ENCODE results near the gene RPN1. TPM values are rescaled to one million over a fixed set of nuclear protein-coding genes. Genes with fewer than 3 reads are reported as not detected.

Gene RPN1
- total and polyA plus RNA-seq, 4 experiments from 2014 or later: 121 to 320 (median 188) TPM

- DNase-seq: no peak
- Histone ChIP-seq H3K27me3 (ENCODE audit: insufficient read depth, low read length) (no peaks in the 10 kb centered on the region), H3K4me1 (ENCODE audit: insufficient read depth, low read length) (peaks cover 18% of the 10 kb centered on the region), H3K9me3 (ENCODE audit: control insufficient read depth in 1 of 2, low read length in 2 of 2) (no peaks in the 10 kb centered on the region), H3K36me3 (ENCODE audit: insufficient read depth, low read length) (no peaks in the 10 kb centered on the region), H3K27ac (ENCODE audit: low read depth, low read length) (no peak overlapping the region), H3K4me3 (ENCODE audit: low read length in 2 of 2) (no peak overlapping the region)
- Mint-ChIP-seq H3K36me3 (no peaks in the 10 kb centered on the region), H3K4me1 (peaks cover 11 to 17% (median 14%) of the 10 kb centered on the region in 4 donors), H3K9me3 (peaks cover 0 to 4% (median 0%) of the 10 kb centered on the region in 8 donors), H3K27me3 (peaks cover 6 to 18% of the 10 kb centered on the region in 2 donors), H3K4me3 (no peak overlapping the region), H3K27ac (no peak overlapping the region)
- POLR2A ChIA-PET (ENCODE audit: partially characterized antibody): no interaction called here
- CTCF ChIA-PET (ENCODE audit: partially characterized antibody): no interaction called here
- intact Hi-C loops (cut with micrococcal nuclease): no loop called here
Observed at GRCh38 chr3:128575777-128576176, 74.8 kb downstream of the RPN1 start.

GRCh38 chr3:128573707-128574162 lies 76.9 kb downstream of the RPN1 start:
- Mint-ChIP-seq H3K27ac (peak overlapping the region in 1 of 7 donors; percentile 12), H3K27me3 (peaks cover 6 to 17% of the 10 kb centered on the region in 2 donors), H3K36me3 (no peaks in the 10 kb centered on the region), H3K4me3 (no peak overlapping the region), H3K9me3 (peaks cover 0 to 2% (median 0%) of the 10 kb centered on the region in 8 donors), H3K4me1 (peaks cover 11 to 17% (median 14%) of the 10 kb centered on the region in 4 donors)
- DNase-seq: no peak
- ChIA-PET POLR2A (ENCODE audit: partially characterized antibody) (interaction anchor here (0.7 kb wide), 1 partner anchor 81 kb away, joined by 4 read pairs; the partner anchor contains the start of gene GATA2), CTCF (ENCODE audit: partially characterized antibody) (interaction anchor here (1.3 kb wide), 2 partner anchors 8 to 35 kb away, joined by 3 to 4 read pairs; no protein-coding TSS in a partner anchor)
- no peaks in the 10 kb centered on the region for H3K9me3 ChIP-seq (ENCODE audit: control insufficient read depth in 1 of 2, low read length in 2 of 2)
- no peak overlapping the region for H3K27ac ChIP-seq (ENCODE audit: low read depth, low read length)
- H3K27me3 ChIP-seq (ENCODE audit: insufficient read depth, low read length): no peaks in the 10 kb centered on the region
- peaks cover 18% of the 10 kb centered on the region for H3K4me1 ChIP-seq (ENCODE audit: insufficient read depth, low read length)
- H3K36me3 ChIP-seq (ENCODE audit: insufficient read depth, low read length): no peaks in the 10 kb centered on the region
- intact Hi-C loops (cut with micrococcal nuclease): no loop called here
- no peak overlapping the region for H3K4me3 ChIP-seq (ENCODE audit: low read length in 2 of 2)

DNA sequence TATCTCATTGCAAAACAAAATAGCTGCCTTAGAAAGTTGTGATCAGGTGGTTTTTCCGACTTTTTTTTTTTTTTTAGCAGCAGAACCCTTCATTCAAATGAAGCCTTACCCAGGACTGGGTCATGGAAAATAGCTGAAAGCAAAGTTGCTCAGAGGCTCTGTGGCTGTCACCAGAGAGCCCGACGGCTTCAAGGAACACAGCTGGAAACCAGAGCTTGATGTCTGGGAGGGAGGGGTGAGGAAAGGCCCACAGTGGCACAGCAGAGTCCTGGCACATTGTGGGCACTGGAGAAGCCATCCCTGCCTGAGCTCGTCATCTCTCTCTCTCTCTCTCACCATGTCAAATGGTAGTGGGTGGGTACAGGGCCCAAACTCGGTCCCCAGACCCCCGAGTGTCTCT lies 77.5 kb downstream of the RPN1 start:
- Mint-ChIP-seq H3K36me3 (no peaks in the 10 kb centered on the region), H3K27me3 (peaks cover 5 to 13% of the 10 kb centered on the region in 2 donors), H3K27ac (peak overlapping the region in 1 of 7 donors; percentile 24), H3K9me3 (peaks cover 0 to 2% (median 0%) of the 10 kb centered on the region in 8 donors), H3K4me1 (peaks cover 11 to 17% (median 14%) of the 10 kb centered on the region in 4 donors), H3K4me3 (peak overlapping the region in 3 of 8 donors; percentile 16 to 50 (median 35))
- Histone ChIP-seq H3K27me3 (ENCODE audit: insufficient read depth, low read length) (no peaks in the 10 kb centered on the region), H3K36me3 (ENCODE audit: insufficient read depth, low read length) (no peaks in the 10 kb centered on the region), H3K4me3 (ENCODE audit: low read length in 2 of 2) (no peak overlapping the region), H3K4me1 (ENCODE audit: insufficient read depth, low read length) (peaks cover 18% of the 10 kb centered on the region), H3K27ac (ENCODE audit: low read depth, low read length) (no peak overlapping the region), H3K9me3 (ENCODE audit: control insufficient read depth in 1 of 2, low read length in 2 of 2) (no peaks in the 10 kb centered on the region)
- CTCF ChIA-PET (ENCODE audit: partially characterized antibody): interaction anchor here (0.6 to 1.3 kb wide), 3 partner anchors 8 to 50 kb away, joined by 3 to 4 read pairs (median 3); no protein-coding TSS in a partner anchor
- DNase-seq: no peak
- POLR2A ChIA-PET (ENCODE audit: partially characterized antibody): interaction anchor here (0.7 kb wide), 1 partner anchor 80 kb away, joined by 4 read pairs; the partner anchor contains the start of gene GATA2
- intact Hi-C loops (cut with micrococcal nuclease): no loop called here

GRCh38 chr3:128572644-128573105 lies 77.9 kb downstream of the RPN1 start:
- Mint-ChIP-seq H3K4me3 (peak overlapping the region in 4 of 8 donors; percentile 16 to 50 (median 36)), H3K4me1 (peaks cover 11 to 17% (median 14%) of the 10 kb centered on the region in 4 donors), H3K27ac (peak overlapping the region in 2 of 7 donors; percentile 15 to 24), H3K27me3 (peaks cover 5 to 13% of the 10 kb centered on the region in 2 donors), H3K9me3 (peaks cover 0 to 2% (median 0%) of the 10 kb centered on the region in 8 donors), H3K36me3 (no peaks in the 10 kb centered on the region)
- peak; percentile 10 to 64 (median 16) for DNase-seq
- Histone ChIP-seq H3K36me3 (ENCODE audit: insufficient read depth, low read length) (no peaks in the 10 kb centered on the region), H3K9me3 (ENCODE audit: control insufficient read depth in 1 of 2, low read length in 2 of 2) (no peaks in the 10 kb centered on the region), H3K27me3 (ENCODE audit: insufficient read depth, low read length) (no peaks in the 10 kb centered on the region), H3K4me1 (ENCODE audit: insufficient read depth, low read length) (peaks cover 18% of the 10 kb centered on the region), H3K4me3 (ENCODE audit: low read length in 2 of 2) (no peak overlapping the region), H3K27ac (ENCODE audit: low read depth, low read length) (no peak overlapping the region)
- ChIA-PET CTCF (ENCODE audit: partially characterized antibody) (interaction anchor here (0.6 to 1.3 kb wide), 3 partner anchors 9 to 50 kb away, joined by 3 to 4 read pairs (median 3); no protein-coding TSS in a partner anchor), POLR2A (ENCODE audit: partially characterized antibody) (no interaction called here)
- intact Hi-C loops (cut with micrococcal nuclease): no loop called here

- ChIA-PET CTCF (ENCODE audit: partially characterized antibody) (no interaction called here), POLR2A (ENCODE audit: partially characterized antibody) (no interaction called here)
- peaks cover 5 to 11% of the 10 kb centered on the region in 2 donors for H3K27me3 Mint-ChIP-seq
- no peaks in the 10 kb centered on the region for H3K9me3 ChIP-seq (ENCODE audit: control insufficient read depth in 1 of 2, low read length in 2 of 2)
- intact Hi-C loops (cut with micrococcal nuclease): no loop called here
- no peaks in the 10 kb centered on the region for H3K27me3 ChIP-seq (ENCODE audit: insufficient read depth, low read length)
- H3K4me3 ChIP-seq (ENCODE audit: low read length in 2 of 2): no peak overlapping the region
- no peak overlapping the region for H3K4me3 Mint-ChIP-seq
- H3K27ac ChIP-seq (ENCODE audit: low read depth, low read length): no peak overlapping the region
- no peaks in the 10 kb centered on the region for H3K36me3 Mint-ChIP-seq
- no peak for DNase-seq
- H3K9me3 Mint-ChIP-seq: peaks cover 0 to 2% (median 0%) of the 10 kb centered on the region in 8 donors
- peaks cover 18% of the 10 kb centered on the region for H3K4me1 ChIP-seq (ENCODE audit: insufficient read depth, low read length)
- no peak overlapping the region for H3K27ac Mint-ChIP-seq
- peaks cover 11 to 17% (median 14%) of the 10 kb centered on the region in 4 donors for H3K4me1 Mint-ChIP-seq
- H3K36me3 ChIP-seq (ENCODE audit: insufficient read depth, low read length): no peaks in the 10 kb centered on the region
Observed at GRCh38 chr3:128572013-128572412, 78.6 kb downstream of the RPN1 start.

Other genes with a start within 250 kb of the RPN1 start
- not detected for gene DNAJB8, start 183.9 kb downstream of the RPN1 start, total RNA-seq
- not detected for gene DNAJB8, start 183.9 kb downstream of the RPN1 start, polyA plus RNA-seq
- not detected for gene GATA2, start 157.6 kb downstream of the RPN1 start, total RNA-seq
- not detected for gene GATA2, start 157.6 kb downstream of the RPN1 start, polyA plus RNA-seq
- gene RAB7A, start 75.4 kb upstream of the RPN1 start, total RNA-seq: 100 to 1,000 TPM; 141 to 152 TPM
- 100 to 1,000 TPM; 185 to 269 TPM for gene RAB7A, start 75.4 kb upstream of the RPN1 start, polyA plus RNA-seq
- 10 to 100 TPM; 54.9 to 62.2 TPM for gene ACAD9, start 228.8 kb upstream of the RPN1 start, total RNA-seq
- gene ACAD9, start 228.8 kb upstream of the RPN1 start, polyA plus RNA-seq: 10 to 100 TPM; 12.9 to 20.7 TPM

Data from CD4-positive, alpha-beta memory T cell (primary cell).